ENCODE data around the gene SH3TC1. TPM values are rescaled to one million over a fixed set of nuclear protein-coding genes. Genes with fewer than 3 reads are reported as not detected.

SH3TC1 gene
- total RNA-seq, 2 experiments from 2014 or later, result 5.9 to 6.0 TPM

- CTCF ChIA-PET, result no interaction called here
- POLR2A ChIA-PET, result interaction anchor here (0.7 kb wide), 1 partner anchor 15 kb away, joined by 7 read pairs; no protein-coding TSS in a partner anchor
Observed at GRCh38 chr4:8162625-8163024, 36.5 kb upstream of the SH3TC1 start.

DNA sequence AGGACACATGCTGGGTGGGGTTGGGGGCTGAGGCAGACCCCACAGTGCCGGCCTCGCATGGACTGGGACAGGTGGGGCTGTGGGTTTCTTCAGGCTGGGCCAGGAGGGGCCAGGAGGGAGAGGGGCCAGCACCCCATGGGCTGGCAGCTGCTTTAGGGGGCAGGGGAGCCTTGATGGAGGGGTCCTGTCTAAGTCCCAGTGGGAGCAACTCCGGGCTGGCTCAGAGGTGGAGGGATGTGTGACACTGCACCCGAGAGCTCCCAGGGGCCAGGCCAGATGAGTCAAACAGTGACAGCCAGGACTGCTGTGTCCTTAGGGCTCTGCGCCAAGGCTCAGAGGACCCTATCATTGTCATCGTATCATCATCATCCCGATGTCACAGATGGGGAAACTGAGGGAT, 36.1 kb upstream of the SH3TC1 start:
- ChIA-PET POLR2A (interaction anchor here (0.7 kb wide), 1 partner anchor 15 kb away, joined by 7 read pairs; no protein-coding TSS in a partner anchor), CTCF (no interaction called here)

GRCh38 chr4:8163436-8164193, 35.5 kb upstream of the SH3TC1 start:
- POLR2A ChIA-PET, result no interaction called here
- CTCF ChIA-PET, result no interaction called here

DNA sequence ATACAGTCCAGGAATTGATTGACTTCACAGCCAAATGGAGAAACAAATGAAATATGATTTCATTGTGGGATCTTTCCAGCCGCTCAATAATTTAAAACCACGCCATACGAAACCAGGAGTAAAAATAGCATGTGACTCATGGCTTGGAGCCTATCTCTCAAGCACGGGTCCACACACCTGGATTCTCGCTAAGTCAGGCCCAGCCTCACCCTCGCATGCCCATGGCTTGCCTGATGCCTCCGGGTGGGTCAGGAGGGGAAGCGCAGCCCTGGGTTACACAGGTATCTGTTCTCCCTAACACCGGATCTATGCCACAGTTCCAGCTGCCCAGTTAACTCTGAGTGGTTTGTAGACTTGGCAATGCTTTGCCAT, 34.9 kb upstream of the SH3TC1 start:
- CTCF ChIA-PET, result no interaction called here
- POLR2A ChIA-PET, result no interaction called here

- CTCF ChIA-PET, result no interaction called here
- POLR2A ChIA-PET, result no interaction called here
Observed at GRCh38 chr4:8164687-8165086, 34.4 kb upstream of the SH3TC1 start.

GRCh38 chr4:8165374-8165896, 33.7 kb upstream of the SH3TC1 start:
- ChIA-PET CTCF (no interaction called here), POLR2A (no interaction called here)

DNA sequence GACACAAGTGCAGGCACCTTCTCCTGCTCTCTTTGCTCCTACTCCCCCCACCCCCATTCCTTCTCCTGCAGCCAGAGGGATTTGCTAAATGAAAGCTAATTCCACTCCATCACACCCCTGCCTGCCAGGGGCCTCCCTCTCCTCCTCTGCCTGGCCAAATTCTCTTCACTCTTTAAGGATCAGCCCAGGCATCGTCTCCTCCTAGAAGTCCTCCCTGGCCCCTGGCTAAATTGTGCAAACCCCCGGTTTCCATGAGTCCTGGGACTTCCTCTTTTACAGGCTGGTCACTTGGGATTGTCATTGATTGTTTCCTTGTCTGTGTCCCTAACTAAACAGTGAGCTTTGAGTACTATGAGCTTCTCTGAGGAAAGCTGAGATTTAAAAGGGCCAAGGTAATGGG, 31.8 kb upstream of the SH3TC1 start:
- ChIA-PET CTCF (interaction anchor here (0.7 to 1.5 kb wide), 2 partner anchors 10 to 11 kb away, joined by 3 read pairs; no protein-coding TSS in a partner anchor), POLR2A (no interaction called here)

DNA sequence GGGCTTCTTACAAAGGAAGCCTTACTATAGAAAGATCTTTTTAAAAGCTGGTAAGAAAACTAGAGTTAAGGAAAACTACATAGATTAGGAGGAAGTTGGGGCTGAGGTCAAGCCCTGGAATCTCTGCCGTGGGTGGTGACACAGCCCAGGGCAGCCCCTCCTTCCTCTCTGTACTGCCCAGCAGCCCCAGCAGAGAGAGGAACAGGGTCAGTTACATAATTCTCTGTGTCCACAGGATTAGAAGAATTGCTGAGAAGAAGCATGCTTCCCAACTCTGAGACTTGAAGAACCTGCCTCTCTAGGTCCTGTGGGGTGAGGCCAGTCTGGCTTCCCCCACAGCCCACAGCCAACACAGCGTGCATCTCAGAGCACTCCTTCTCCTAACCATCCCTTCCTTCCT, 31.3 kb upstream of the SH3TC1 start:
- CTCF ChIA-PET, result interaction anchor here (0.7 to 1.5 kb wide), 5 partner anchors 8 to 20 kb away, joined by 3 to 4 read pairs (median 3); no protein-coding TSS in a partner anchor
- POLR2A ChIA-PET, result no interaction called here

DNA sequence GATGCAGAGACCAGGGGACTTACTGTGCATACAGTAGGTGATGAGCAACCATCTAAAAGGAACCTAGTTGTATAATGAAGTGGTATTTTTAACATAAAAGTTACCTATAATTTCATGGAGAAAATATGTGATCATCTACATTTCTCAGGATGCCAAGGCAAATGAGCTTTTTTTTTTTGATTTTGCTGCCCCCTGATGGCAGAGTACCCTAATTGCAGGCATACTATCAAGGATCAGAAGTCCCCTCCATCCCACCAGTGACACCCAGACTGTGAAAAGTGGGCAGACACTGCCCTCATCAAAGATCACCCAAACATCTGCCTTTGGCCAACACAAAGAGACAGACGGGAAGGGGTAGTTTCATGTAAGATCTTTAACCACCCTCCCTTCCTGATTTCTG, 30.9 kb upstream of the SH3TC1 start:
- ChIA-PET POLR2A (no interaction called here), CTCF (interaction anchor here (0.9 to 1.5 kb wide), 4 partner anchors 9 to 20 kb away, joined by 3 to 4 read pairs (median 3); no protein-coding TSS in a partner anchor)

GRCh38 chr4:8168832-8169598, 30.1 kb upstream of the SH3TC1 start:
- POLR2A ChIA-PET, result no interaction called here
- CTCF ChIA-PET, result interaction anchor here (0.9 to 1.5 kb wide), 4 partner anchors 9 to 21 kb away, joined by 3 to 4 read pairs (median 3); no protein-coding TSS in a partner anchor

DNA sequence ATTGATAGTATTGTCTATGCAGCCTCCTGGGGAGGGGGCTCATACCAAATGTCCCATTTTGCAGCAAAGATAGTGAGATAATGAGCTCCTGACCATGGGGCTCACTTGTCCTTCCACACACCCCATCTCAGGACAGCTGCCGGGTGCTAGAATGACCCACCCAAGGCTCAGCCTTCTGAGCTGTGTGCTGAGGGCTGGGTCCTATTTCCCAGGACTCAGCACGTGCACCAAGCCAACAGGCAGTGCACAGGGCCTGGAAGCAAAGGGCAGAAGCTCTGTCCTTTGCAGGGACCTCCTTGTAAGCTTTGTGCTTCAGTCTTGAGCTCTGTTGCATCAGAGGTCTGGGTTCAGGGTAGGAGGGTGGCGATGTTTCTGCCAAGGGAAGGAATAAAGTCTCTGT, 29.3 kb upstream of the SH3TC1 start:
- CTCF ChIA-PET, result no interaction called here
- POLR2A ChIA-PET, result no interaction called here

GRCh38 chr4:8170341-8170740, 28.7 kb upstream of the SH3TC1 start:
- ChIA-PET POLR2A (interaction anchor here (0.7 kb wide), 1 partner anchor 692 kb away, joined by 5 read pairs; no protein-coding TSS in a partner anchor), CTCF (no interaction called here)

DNA sequence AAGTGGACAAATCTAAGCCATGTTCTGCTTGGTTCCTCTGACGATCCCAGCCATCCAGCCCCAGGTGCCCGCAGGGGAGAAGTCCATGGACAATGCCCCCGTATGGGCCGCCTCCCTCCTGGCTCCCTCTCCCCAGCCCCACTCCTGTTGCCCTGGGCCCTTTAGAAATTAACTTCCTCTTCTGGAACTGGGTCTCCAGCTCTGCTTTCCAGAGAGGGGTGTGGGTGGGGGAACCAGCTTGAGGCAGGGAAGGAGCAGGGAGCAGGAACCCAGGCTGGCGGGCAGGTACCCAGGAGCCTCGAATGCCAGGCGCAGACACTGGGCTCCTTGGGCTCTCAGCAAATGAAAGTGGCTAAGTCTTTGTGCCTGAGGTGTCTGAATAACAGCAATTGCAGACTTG, 27.8 kb upstream of the SH3TC1 start:
- CTCF ChIA-PET, result no interaction called here
- POLR2A ChIA-PET, result no interaction called here

DNA sequence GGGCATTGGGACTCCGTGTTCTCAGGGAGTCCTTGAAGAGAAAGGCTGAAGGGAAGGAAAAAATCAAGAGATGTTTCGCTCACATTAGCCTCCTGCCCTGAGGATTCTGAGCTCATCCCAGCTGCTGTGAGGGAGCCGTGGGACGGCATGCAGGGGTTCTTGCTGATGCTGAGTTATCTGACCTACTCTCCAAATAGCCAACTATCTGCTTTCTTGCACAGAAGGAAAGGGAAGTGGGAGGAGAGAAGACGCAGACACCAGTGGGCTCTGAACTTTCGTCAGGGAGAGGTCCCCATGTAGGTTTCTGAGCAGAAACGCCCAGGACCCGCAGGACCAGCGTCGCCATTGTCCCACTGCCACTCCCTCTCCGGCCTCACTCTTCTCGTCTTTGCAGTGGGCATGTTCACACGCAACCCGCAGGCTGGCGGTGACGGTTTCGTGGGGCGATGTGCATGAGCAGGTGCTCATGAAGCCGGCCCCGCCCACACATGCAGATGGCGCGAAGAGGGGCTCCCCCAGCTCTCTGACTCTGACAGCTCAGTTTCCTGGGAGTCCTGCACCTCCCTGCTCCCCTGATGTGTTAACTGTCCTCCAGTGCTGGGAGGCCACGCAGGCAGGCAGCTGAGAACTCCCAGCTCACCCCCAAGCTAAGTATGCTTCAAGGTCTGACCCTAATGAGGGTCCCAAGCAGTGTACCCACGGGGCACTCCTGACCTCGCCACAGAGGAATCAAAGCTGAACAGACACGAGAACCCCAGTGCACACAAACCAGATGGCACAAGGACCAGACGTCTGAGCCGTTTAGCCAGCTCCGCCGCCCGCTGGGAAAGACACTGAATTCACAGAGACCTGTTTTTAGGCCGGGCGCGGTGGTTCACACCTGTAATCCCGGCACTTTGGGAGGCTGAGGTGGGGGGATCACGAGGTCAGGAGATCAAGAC, 26.8 kb upstream of the SH3TC1 start:
- ChIA-PET POLR2A (no interaction called here), CTCF (no interaction called here)

GRCh38 chr4:8173492-8174242, 25.4 kb upstream of the SH3TC1 start:
- ChIA-PET POLR2A (no interaction called here), CTCF (interaction anchor here (0.5 kb wide), 1 partner anchor 20 kb away, joined by 3 read pairs; no protein-coding TSS in a partner anchor)

DNA sequence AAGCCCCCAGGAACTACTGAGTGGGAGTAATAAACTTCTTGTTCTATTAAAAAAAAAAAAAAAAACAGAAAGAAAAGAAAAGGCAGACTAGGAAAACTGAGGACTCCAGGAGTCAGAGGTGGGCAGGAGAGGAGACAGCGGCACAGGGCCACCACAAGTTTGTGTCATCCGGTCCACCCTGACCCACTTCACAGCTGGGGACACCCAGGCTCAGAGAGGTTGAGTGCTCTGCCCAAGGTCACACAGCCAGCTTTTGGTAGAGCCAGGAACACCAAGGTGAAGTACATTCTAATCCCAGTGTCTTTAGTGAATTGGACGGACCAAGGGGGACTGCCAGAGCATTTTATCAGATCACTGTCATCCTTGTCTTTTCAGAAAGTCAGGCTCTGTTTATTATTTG, 24.1 kb upstream of the SH3TC1 start:
- POLR2A ChIA-PET, result no interaction called here
- CTCF ChIA-PET, result interaction anchor here (1.4 kb wide), 1 partner anchor 228 kb away, joined by 3 read pairs; no protein-coding TSS in a partner anchor

GRCh38 chr4:8175686-8176085, 23.4 kb upstream of the SH3TC1 start:
- CTCF ChIA-PET, result interaction anchor here (1.4 to 1.5 kb wide), 2 partner anchors 26 to 227 kb away, joined by 3 to 5 read pairs; no protein-coding TSS in a partner anchor
- POLR2A ChIA-PET, result no interaction called here

GRCh38 chr4:8176547-8177399, 22.3 kb upstream of the SH3TC1 start:
- ChIA-PET POLR2A (interaction anchor here (0.5 to 0.6 kb wide), 2 partner anchors 361 to 1219 kb away, joined by 3 to 5 read pairs; no protein-coding TSS in a partner anchor), CTCF (interaction anchor here (0.5 to 1.7 kb wide), 11 partner anchors 9 to 239 kb away, joined by 3 to 7 read pairs (median 4); partner anchors contain the start of gene SH3TC1)
